Measurements from ENCODE around the gene MAPK10. TPM values are rescaled to one million over a fixed set of nuclear protein-coding genes. Genes with fewer than 3 reads are reported as not detected.
A peak's percentile ranks its signal among the peaks of the same experiment; 100 is the strongest.

MAPK10 gene
- polyA plus RNA-seq, 1 donor from 2014 or later, result 0.94 TPM

DNA sequence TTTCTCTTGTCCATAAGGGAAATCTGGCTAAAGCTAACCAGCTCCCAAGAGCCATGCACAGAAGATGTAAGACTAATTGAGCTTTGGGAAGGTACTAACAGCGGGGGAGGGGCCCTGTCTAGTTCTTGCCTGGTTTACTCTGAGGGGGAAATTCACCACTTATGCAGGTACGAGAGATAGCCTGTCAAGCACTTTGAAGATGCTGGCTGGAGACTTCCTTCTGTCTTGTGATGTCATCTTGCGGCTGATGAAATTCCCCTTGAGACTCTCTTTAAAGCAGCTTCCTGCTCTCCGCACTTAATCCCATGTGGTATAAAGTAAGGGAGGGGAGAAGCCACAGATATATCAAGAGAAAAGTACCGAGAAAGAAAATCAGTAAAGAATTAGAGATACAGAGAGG, 345.3 kb downstream of the MAPK10 start:
- H3K4me1 Mint-ChIP-seq, result peaks cover 9 to 15% (median 11%) of the 10 kb centered on the region in 3 donors
- no peaks in the 10 kb centered on the region for H3K36me3 Mint-ChIP-seq
- no peaks in the 10 kb centered on the region for H3K9me3 Mint-ChIP-seq
- H3K4me3 Mint-ChIP-seq, result peak overlapping the region in 3 of 4 donors; percentile 19 to 86 (median 79)
- H3K27me3 Mint-ChIP-seq, result no peaks in the 10 kb centered on the region
- H3K27ac Mint-ChIP-seq, result peak overlapping the region in 1 of 3 donors; percentile 60

- peaks cover 9 to 15% (median 11%) of the 10 kb centered on the region in 3 donors for H3K4me1 Mint-ChIP-seq
- H3K4me3 Mint-ChIP-seq, result no peak overlapping the region
- H3K9me3 Mint-ChIP-seq, result no peaks in the 10 kb centered on the region
- no peaks in the 10 kb centered on the region for H3K27me3 Mint-ChIP-seq
- H3K36me3 Mint-ChIP-seq, result no peaks in the 10 kb centered on the region
- H3K27ac Mint-ChIP-seq, result no peak overlapping the region
Observed at GRCh38 chr4:86013621-86014020, 346.2 kb downstream of the MAPK10 start.

GRCh38 chr4:86011117-86011516, 348.7 kb downstream of the MAPK10 start:
- H3K27me3 Mint-ChIP-seq, result no peaks in the 10 kb centered on the region
- no peak overlapping the region for H3K27ac Mint-ChIP-seq
- H3K4me3 Mint-ChIP-seq, result no peak overlapping the region
- peaks cover 9 to 15% (median 11%) of the 10 kb centered on the region in 3 donors for H3K4me1 Mint-ChIP-seq
- no peaks in the 10 kb centered on the region for H3K9me3 Mint-ChIP-seq
- no peaks in the 10 kb centered on the region for H3K36me3 Mint-ChIP-seq

- peaks cover 0 to 1% (median 0%) of the 10 kb centered on the region in 3 donors for H3K4me1 Mint-ChIP-seq
- H3K27me3 Mint-ChIP-seq, result no peaks in the 10 kb centered on the region
- H3K27ac Mint-ChIP-seq, result no peak overlapping the region
- H3K9me3 Mint-ChIP-seq, result no peaks in the 10 kb centered on the region
- H3K36me3 Mint-ChIP-seq, result no peaks in the 10 kb centered on the region
- H3K4me3 Mint-ChIP-seq, result no peak overlapping the region
Observed at GRCh38 chr4:86007042-86007441, 352.8 kb downstream of the MAPK10 start.

GRCh38 chr4:86006057-86006456, 353.8 kb downstream of the MAPK10 start:
- Mint-ChIP-seq H3K36me3 (no peaks in the 10 kb centered on the region), H3K4me1 (peaks cover 0 to 1% (median 0%) of the 10 kb centered on the region in 3 donors), H3K9me3 (peaks cover 0 to 1% (median 0%) of the 10 kb centered on the region in 3 donors), H3K4me3 (no peak overlapping the region), H3K27me3 (no peaks in the 10 kb centered on the region), H3K27ac (peak overlapping the region in 1 of 3 donors; percentile 53)

GRCh38 chr4:86004030-86004429, 355.8 kb downstream of the MAPK10 start:
- H3K36me3 Mint-ChIP-seq, result peaks cover 1% of the 10 kb centered on the region
- H3K9me3 Mint-ChIP-seq, result peaks cover 0 to 1% (median 0%) of the 10 kb centered on the region in 3 donors
- peaks cover 0 to 1% (median 0%) of the 10 kb centered on the region in 3 donors for H3K4me1 Mint-ChIP-seq
- H3K27ac Mint-ChIP-seq, result peak overlapping the region in 1 of 3 donors; percentile 54
- H3K27me3 Mint-ChIP-seq, result no peaks in the 10 kb centered on the region
- no peak overlapping the region for H3K4me3 Mint-ChIP-seq

GRCh38 chr4:86001591-86001990, 358.3 kb downstream of the MAPK10 start:
- Mint-ChIP-seq H3K36me3 (peaks cover 3% of the 10 kb centered on the region), H3K27ac (no peak overlapping the region), H3K4me1 (peaks cover 0 to 1% (median 0%) of the 10 kb centered on the region in 3 donors), H3K27me3 (no peaks in the 10 kb centered on the region), H3K9me3 (peaks cover 0 to 1% (median 0%) of the 10 kb centered on the region in 3 donors), H3K4me3 (peak overlapping the region in 1 of 4 donors; percentile 80)

DNA sequence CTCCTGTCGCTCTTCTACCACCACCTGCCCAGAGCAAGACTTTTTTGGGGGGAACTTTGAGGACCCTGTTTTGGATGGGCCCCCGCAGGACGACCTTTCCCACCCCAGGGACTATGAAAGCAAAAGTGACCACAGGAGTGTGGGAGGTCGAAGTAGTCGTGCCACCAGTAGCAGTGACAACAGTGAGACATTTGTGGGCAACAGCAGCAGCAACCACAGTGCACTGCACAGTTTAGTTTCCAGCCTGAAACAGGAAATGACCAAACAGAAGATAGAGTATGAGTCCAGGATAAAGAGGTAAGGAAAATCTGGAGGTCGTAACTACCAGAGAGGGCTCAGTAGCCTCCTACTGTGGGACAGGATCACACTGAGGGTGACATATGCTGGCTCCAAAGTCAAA, 364.5 kb downstream of the MAPK10 start:
- H3K36me3 Mint-ChIP-seq, result peaks cover 11% of the 10 kb centered on the region
- H3K4me1 Mint-ChIP-seq, result no peaks in the 10 kb centered on the region
- no peaks in the 10 kb centered on the region for H3K9me3 Mint-ChIP-seq
- H3K27me3 Mint-ChIP-seq, result no peaks in the 10 kb centered on the region
- H3K27ac Mint-ChIP-seq, result peak overlapping the region in 1 of 3 donors; percentile 53
- no peak overlapping the region for H3K4me3 Mint-ChIP-seq

DNA sequence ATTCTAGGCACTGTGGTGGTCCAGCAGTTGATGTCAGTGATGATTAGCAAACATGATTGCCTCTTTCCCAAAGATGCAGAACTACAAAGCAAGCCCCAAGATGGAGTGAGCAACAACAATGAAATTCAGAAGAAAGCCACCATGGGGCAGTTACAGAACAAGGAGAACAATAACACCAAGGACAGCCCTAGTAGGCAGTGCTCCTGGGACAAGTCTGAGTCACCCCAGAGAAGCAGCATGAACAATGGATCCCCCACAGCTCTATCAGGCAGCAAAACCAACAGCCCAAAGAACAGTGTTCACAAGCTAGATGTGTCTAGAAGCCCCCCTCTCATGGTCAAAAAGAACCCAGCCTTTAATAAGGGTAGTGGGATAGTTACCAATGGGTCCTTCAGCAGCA, 365.3 kb downstream of the MAPK10 start:
- peak overlapping the region in 1 of 4 donors; percentile 12 for H3K4me3 Mint-ChIP-seq
- H3K36me3 Mint-ChIP-seq, result peaks cover 11% of the 10 kb centered on the region
- no peaks in the 10 kb centered on the region for H3K9me3 Mint-ChIP-seq
- H3K4me1 Mint-ChIP-seq, result no peaks in the 10 kb centered on the region
- peak overlapping the region in 2 of 3 donors; percentile 18 to 62 for H3K27ac Mint-ChIP-seq
- H3K27me3 Mint-ChIP-seq, result no peaks in the 10 kb centered on the region

GRCh38 chr4:85993641-85994040, 366.2 kb downstream of the MAPK10 start:
- Mint-ChIP-seq H3K4me1 (no peaks in the 10 kb centered on the region), H3K27me3 (no peaks in the 10 kb centered on the region), H3K4me3 (no peak overlapping the region), H3K27ac (no peak overlapping the region), H3K9me3 (no peaks in the 10 kb centered on the region), H3K36me3 (peaks cover 13% of the 10 kb centered on the region)

GRCh38 chr4:85986266-85986665, 373.6 kb downstream of the MAPK10 start:
- Mint-ChIP-seq H3K9me3 (no peaks in the 10 kb centered on the region), H3K27ac (no peak overlapping the region), H3K4me1 (no peaks in the 10 kb centered on the region), H3K4me3 (no peak overlapping the region), H3K36me3 (peaks cover 18% of the 10 kb centered on the region), H3K27me3 (no peaks in the 10 kb centered on the region)

DNA sequence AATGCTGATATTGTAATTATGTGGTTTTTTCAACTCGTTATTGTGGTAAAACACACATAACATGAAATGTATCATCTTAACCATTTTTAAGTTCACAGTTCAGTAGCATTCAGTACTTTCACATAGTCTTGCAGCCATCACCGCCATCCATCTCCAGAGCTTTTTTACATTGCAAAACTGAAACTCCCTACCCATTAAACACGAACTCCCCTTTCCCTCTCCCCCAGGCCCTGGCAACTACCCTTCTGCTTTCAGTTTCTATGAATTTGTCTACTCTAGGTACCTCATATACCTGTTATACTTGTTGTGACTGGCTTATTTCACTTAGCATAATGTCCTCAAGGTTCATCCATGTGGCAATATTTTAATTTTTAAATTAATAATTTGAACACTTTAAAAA, 380.6 kb downstream of the MAPK10 start:
- no peak overlapping the region for H3K4me3 Mint-ChIP-seq
- peaks cover 16% of the 10 kb centered on the region for H3K36me3 Mint-ChIP-seq
- H3K27ac Mint-ChIP-seq, result peak overlapping the region in 2 of 3 donors; percentile 27 to 88
- no peaks in the 10 kb centered on the region for H3K27me3 Mint-ChIP-seq
- peaks cover 4 to 8% (median 6%) of the 10 kb centered on the region in 3 donors for H3K4me1 Mint-ChIP-seq
- no peaks in the 10 kb centered on the region for H3K9me3 Mint-ChIP-seq

GRCh38 chr4:85970535-85970934, 389.3 kb downstream of the MAPK10 start:
- Mint-ChIP-seq H3K4me3 (no peak overlapping the region), H3K27me3 (no peaks in the 10 kb centered on the region), H3K9me3 (no peaks in the 10 kb centered on the region), H3K27ac (no peak overlapping the region), H3K36me3 (no peaks in the 10 kb centered on the region), H3K4me1 (peaks cover 4 to 23% (median 10%) of the 10 kb centered on the region in 3 donors)

- H3K4me1 Mint-ChIP-seq, result peaks cover 6 to 25% (median 10%) of the 10 kb centered on the region in 3 donors
- peak overlapping the region in 2 of 3 donors; percentile 0 to 61 for H3K27ac Mint-ChIP-seq
- no peak overlapping the region for H3K4me3 Mint-ChIP-seq
- H3K9me3 Mint-ChIP-seq, result peaks cover 0 to 4% (median 2%) of the 10 kb centered on the region in 3 donors
- peaks cover 3% of the 10 kb centered on the region for H3K36me3 Mint-ChIP-seq
- H3K27me3 Mint-ChIP-seq, result no peaks in the 10 kb centered on the region
Observed at GRCh38 chr4:85968945-85969819, 390.7 kb downstream of the MAPK10 start.

- peak overlapping the region in 2 of 3 donors; percentile 6 to 79 for H3K27ac Mint-ChIP-seq
Observed at GRCh38 chr4:85967872-85968271, 392.0 kb downstream of the MAPK10 start.

More at GRCh38 chr4:85967872-85968271, 392.0 kb downstream of the MAPK10 start:
- H3K9me3 Mint-ChIP-seq, result peaks cover 0 to 4% (median 4%) of the 10 kb centered on the region in 3 donors
- H3K27me3 Mint-ChIP-seq, result no peaks in the 10 kb centered on the region
- H3K4me1 Mint-ChIP-seq, result peaks cover 6 to 23% (median 10%) of the 10 kb centered on the region in 3 donors
- H3K4me3 Mint-ChIP-seq, result no peak overlapping the region
- H3K36me3 Mint-ChIP-seq, result peaks cover 9% of the 10 kb centered on the region

Measured in IgD-negative memory B cell (primary cell).